ENCODE data around the gene SLK.

SLK gene

DNA sequence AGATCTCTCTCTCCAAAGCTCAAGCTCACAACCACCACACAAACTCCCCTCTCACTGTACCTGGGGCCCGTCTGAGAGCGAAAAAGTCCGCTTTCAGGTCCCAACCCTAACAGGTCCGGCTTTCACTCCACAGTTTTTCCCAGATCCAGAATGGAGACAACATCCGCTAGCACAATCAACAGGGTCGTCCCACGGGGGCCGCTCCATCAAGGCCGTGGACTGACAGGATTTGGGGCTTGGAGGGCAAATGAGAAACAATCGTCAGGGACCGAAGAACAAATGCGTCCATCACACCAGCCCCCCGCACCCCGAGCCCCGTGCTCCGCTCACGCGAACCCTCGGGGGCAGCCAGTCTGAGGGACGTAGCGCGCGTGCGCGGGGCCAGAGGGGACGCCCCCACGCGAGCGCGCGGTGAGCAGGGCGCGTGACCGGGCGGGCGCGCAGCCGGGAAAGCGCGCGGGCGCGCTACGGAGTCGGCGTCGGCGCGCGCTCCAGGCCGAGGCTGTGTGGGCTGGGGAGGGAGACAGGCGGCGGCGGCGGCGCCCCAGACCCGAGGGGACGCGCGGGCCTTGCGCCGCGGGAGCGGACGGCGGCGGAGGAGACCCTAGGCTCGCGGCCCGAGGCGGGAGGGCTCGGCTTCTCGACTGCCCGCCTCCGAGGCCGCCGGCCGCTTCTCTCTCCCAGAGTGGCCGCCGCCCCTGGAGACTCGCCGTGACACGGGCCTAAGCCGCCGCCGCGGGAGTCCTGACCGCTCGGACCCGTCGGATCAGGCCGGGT is at the start of gene SLK:
Gene SLK, plus strand, starts transcription at position 470 of the 777 bp plus-strand sequence. CDS start 606 bp downstream, outside the sequence.
- Histone ChIP-seq H3K9me3 (ENCODE audit: control insufficient read depth, insufficient read depth, low read length) (no peaks in the 10 kb centered on the region), H3K4me1 (ENCODE audit: insufficient read depth, low read length) (no peaks in the 10 kb centered on the region), H3K36me3 (ENCODE audit: insufficient read depth, low read length) (no peaks in the 10 kb centered on the region), H3K9ac (ENCODE audit: low read depth, low read length) (peak within 1 kb of the TSS; percentile 96)

DNA sequence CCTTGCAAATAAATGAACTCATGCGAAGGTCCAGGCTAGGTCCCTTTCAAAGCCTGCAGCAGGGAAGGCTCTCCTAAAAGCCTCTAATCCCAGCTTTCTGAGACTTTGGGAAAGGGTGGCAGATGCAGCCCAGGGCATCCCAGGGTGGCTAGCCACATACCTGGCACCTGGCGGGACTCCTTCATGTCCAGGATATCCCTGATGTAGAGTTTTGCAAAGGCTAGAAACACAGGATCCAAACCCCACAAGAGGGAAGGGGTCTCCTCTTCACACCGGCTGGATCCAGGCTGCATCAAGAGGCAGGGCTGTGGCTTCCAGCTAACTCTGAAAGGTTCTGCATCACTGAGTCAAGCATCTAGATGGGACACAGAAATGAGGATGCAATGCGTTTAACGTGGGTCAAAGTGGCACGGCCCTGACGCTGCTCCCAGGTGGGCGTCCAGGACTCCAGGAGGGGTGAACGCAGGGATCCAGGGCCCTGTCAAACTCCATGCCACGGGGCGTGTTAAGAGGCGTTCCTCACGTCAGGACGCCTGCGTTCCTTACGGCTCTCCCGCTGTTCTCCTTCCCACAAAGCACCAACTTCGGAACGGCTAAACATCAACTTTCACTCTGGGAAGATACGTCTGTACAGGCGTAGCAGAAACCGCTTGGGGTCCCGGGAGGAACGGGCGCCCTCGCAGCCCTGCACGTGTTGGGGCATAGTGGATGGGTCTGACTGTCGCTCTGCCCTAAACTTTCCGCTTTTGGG is 49.5 kb upstream of the SLK start:
- Histone ChIP-seq H3K36me3 (ENCODE audit: insufficient read depth, low read length) (no peaks in the 10 kb centered on the region), H3K9ac (ENCODE audit: low read depth, low read length) (peak overlapping the region; percentile 84), H3K4me1 (ENCODE audit: insufficient read depth, low read length) (peaks cover 16% of the 10 kb centered on the region), H3K9me3 (ENCODE audit: control insufficient read depth, insufficient read depth, low read length) (peaks cover 9% of the 10 kb centered on the region; the same call in 1 of the 2 replicates)

DNA sequence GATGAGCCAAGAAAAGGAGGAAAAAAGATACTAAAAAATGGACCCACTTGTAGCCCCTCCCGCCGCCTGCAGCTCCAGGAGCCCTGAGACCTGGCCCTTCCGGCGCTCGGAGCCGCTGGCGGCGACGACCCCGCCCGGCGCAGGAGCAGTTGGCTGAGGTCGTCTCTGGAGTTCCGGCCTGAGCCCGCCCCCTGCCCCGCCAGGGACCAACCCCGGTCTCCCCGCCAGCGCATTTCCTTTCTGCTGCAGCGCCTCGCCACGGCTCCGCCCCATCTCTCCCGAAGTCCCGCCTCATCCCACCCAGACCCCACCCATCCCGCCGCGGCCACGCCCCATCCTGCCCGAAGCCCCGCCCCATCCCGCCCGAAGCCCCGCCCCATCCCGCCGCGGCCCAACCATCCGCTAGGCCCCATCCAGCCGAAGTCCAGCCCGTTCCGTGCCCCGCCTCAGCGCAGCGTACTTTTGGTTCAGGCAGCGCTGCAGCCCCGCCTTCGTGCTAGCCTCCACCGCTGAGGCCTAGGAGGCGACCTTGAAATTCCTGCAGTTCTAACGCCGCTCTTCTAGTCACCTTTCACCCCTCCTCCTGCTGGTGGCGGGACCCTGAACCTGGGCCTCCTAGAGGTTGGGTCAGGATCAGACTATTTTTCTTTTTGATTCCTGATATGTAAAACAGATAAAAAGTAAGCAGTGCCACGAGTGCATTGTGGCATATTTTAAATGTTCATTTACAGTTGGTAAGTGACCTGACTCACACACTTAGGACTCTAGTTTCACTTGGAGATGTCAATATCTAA is 48.7 kb upstream of the SLK start, which contains the start of gene STN1:
Gene STN1, minus strand, starts transcription at position 132 of the 794 bp plus-strand sequence. CDS start 590 bp downstream, outside the sequence.
- no peaks in the 10 kb centered on the region for H3K36me3 ChIP-seq (ENCODE audit: insufficient read depth, low read length)
- H3K9me3 ChIP-seq (ENCODE audit: control insufficient read depth, insufficient read depth, low read length) = peaks cover 9% of the 10 kb centered on the region; the same call in 1 of the 2 replicates
- peaks cover 16% of the 10 kb centered on the region for H3K4me1 ChIP-seq (ENCODE audit: insufficient read depth, low read length)
- H3K9ac ChIP-seq (ENCODE audit: low read depth, low read length) = peak within 1 kb of the TSS; percentile 84

DNA sequence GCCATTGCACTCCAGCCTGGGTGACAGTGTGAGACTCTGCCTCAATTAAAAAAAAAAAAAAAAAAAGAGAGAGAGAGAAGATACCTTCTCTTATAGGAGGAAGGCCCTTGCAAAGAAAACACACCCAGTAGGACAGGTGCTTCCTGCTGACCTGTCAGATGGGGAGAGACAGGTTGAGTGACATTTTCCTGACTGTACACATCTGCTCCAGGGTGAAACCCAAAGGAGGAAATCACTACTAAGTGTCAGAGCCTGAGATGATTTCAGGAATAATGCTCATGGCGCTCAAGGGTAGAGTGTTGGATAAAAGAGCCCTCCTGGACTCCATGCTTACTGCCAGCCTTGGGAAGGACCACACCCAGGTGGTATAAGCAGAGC is 47.3 kb upstream of the SLK start:
- no peaks in the 10 kb centered on the region for H3K36me3 ChIP-seq (ENCODE audit: insufficient read depth, low read length)
- H3K9ac ChIP-seq (ENCODE audit: low read depth, low read length) = no peak overlapping the region
- peaks cover 16% of the 10 kb centered on the region for H3K4me1 ChIP-seq (ENCODE audit: insufficient read depth, low read length)
- H3K9me3 ChIP-seq (ENCODE audit: control insufficient read depth, insufficient read depth, low read length) = peaks cover 7% of the 10 kb centered on the region; the same call in 1 of the 2 replicates

DNA sequence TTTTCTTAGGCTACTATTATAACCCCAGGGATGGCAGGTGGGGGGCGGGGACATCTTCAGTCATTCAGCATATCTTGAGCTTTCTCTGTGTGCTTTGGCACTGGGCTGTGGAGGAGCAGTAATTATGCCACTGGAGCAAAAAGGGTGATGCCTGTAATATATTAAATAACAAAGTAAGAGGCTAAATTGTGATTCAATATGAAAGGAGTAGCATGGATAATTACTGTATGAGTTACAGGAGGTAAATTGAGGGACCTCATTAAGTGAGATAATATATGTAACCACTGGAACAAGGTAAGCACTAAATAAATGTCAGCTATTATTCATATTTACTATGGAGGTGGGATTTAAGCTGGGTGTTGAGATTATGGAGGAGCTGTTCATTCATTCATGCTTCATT is 45.7 kb upstream of the SLK start:
- H3K4me1 ChIP-seq (ENCODE audit: insufficient read depth, low read length) = peaks cover 16% of the 10 kb centered on the region
- no peaks in the 10 kb centered on the region for H3K9me3 ChIP-seq (ENCODE audit: control insufficient read depth, insufficient read depth, low read length)

DNA sequence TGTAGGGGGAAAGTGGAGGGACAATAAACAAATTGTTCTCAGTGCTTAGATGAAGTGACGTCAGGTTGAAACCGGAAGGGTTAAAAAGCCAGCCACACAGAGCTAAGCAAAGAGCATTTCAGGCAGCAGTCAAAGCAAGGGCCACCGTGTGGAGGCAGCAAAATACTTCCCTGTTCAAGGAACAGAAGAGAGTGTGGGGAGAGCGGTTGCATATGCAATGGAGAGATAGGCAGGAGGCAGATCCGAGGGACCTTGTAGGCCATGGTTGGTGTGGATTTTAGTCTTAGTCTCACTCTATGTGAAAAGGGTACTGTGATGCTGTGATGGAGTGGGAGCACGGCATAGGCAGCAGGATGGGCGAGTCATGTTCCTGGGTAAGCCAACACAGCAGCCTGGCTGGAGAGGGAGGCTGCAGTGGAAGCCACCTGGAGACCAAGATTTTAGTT is 45.2 kb upstream of the SLK start:
- Histone ChIP-seq H3K9ac (ENCODE audit: low read depth, low read length) (no peak overlapping the region), H3K9me3 (ENCODE audit: control insufficient read depth, insufficient read depth, low read length) (no peaks in the 10 kb centered on the region), H3K36me3 (ENCODE audit: insufficient read depth, low read length) (no peaks in the 10 kb centered on the region), H3K4me1 (ENCODE audit: insufficient read depth, low read length) (peaks cover 16% of the 10 kb centered on the region)

More for the DNA sequence above, 45.7 kb upstream of the SLK start:
- no peaks in the 10 kb centered on the region for H3K36me3 ChIP-seq (ENCODE audit: insufficient read depth, low read length)
- no peak overlapping the region for H3K9ac ChIP-seq (ENCODE audit: low read depth, low read length)

DNA sequence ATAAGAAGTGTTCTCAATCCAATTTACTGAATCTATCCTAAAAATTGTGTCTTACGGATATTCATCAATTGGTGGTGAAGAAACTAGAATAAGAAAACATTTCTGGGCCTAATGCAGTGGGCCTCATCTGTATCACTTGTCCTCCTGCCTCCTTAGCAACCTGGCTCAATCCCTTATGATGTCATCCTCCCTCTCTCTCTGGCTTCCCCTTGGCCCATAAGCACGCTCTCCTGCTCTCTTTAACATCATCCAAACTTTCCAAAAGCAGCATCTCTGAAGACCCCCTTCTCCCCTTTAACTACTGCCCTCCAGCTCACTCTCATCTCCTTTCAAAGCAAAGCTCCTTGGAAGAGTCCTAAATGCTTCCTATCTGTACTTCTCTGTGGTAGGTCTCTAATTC is 44.3 kb upstream of the SLK start:
- H3K4me1 ChIP-seq (ENCODE audit: insufficient read depth, low read length) = peaks cover 16% of the 10 kb centered on the region
- no peak overlapping the region for H3K9ac ChIP-seq (ENCODE audit: low read depth, low read length)
- no peaks in the 10 kb centered on the region for H3K9me3 ChIP-seq (ENCODE audit: control insufficient read depth, insufficient read depth, low read length)
- no peaks in the 10 kb centered on the region for H3K36me3 ChIP-seq (ENCODE audit: insufficient read depth, low read length)

DNA sequence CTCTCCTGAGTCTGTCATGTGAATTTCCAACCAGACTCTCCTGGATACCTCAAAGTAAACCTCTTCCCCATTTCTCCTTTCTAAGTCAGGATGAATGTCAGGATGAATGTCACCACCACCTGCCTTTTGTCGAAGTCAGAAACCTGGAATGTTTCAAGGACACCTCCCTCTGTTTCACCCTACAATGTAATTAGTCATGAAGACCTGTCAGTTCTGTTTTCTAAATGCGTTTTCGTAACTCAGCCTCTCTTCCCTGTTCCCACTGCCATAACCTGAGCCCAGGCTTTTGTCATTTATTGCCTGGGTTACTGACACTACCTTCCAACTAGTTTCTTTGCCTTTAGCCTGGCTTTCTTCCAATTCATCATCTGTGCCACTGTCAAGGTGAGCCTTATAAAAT is 43.4 kb upstream of the SLK start:
- Histone ChIP-seq H3K4me1 (ENCODE audit: insufficient read depth, low read length) (peaks cover 17% of the 10 kb centered on the region), H3K9ac (ENCODE audit: low read depth, low read length) (no peak overlapping the region), H3K9me3 (ENCODE audit: control insufficient read depth, insufficient read depth, low read length) (no peaks in the 10 kb centered on the region), H3K36me3 (ENCODE audit: insufficient read depth, low read length) (no peaks in the 10 kb centered on the region)

DNA sequence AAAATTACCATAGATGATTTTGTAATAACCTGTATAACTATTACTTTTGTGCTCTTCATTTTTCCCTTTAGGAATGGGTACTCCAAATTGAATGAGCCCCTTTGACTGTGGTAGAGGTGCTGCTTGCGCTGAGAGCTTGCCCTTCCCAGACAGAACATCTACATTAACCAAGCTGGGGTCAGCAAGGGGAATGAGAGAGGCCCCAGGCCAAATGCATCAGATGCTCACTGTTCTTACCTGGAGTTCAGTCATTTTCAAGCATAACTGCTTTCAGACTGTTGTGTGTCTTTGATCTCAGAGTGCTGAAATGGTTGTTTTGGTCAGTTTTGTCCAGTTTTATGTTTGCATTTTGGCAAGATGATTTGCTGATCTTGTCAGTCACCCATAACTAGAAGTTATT is 41.3 kb upstream of the SLK start:
- H3K36me3 ChIP-seq (ENCODE audit: insufficient read depth, low read length) = no peaks in the 10 kb centered on the region
- no peak overlapping the region for H3K9ac ChIP-seq (ENCODE audit: low read depth, low read length)
- H3K9me3 ChIP-seq (ENCODE audit: control insufficient read depth, insufficient read depth, low read length) = no peaks in the 10 kb centered on the region
- H3K4me1 ChIP-seq (ENCODE audit: insufficient read depth, low read length) = peaks cover 25% of the 10 kb centered on the region

DNA sequence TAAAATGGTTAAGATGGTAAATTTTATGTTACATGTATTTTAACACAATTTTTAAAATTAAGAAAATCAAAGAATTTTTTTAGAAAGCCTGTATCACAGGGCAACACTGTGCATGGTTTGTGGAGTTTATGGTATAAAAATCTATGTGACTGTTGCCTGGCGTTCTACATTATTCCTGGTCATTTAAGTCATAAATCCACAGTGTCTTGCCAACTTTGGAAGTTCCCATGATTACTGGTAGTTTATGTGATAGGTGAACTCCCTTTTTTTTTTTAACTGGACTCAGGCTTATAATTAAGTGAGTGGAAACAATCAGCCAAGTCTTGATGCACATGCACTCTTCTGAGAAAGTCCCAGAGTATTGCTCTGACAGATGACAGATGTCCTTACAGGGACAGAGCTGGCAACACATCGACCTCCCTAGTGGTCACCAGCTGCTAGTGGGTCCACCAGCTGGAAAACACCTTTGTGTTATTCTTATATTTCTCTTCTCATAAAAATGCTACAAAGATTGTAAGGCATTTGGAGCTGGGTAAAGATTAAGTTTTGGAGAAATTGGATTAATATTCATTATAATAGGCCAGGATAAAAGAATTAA is 40.1 kb upstream of the SLK start:
- H3K9ac ChIP-seq (ENCODE audit: low read depth, low read length) = no peak overlapping the region
- no peaks in the 10 kb centered on the region for H3K36me3 ChIP-seq (ENCODE audit: insufficient read depth, low read length)
- peaks cover 20% of the 10 kb centered on the region for H3K4me1 ChIP-seq (ENCODE audit: insufficient read depth, low read length)
- H3K9me3 ChIP-seq (ENCODE audit: control insufficient read depth, insufficient read depth, low read length) = no peaks in the 10 kb centered on the region

DNA sequence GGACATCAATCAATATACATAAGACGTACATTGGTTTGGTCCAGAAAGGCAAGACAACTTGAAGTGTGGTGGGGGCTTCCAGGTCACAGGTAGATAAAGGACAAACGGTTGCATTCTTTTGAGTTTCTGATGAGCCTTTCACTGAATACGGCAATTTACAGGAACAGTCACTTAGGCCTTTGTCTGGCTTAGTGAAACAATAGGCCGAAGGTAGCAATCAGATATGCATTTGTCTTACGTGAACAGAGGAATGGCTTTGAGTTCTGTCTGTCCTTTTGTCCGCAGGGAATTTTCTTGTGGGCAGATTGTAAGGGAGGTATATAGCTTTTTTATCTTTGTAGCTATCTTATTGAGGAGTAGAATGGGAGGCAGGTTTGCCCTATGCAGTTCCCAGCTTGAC is 38.2 kb upstream of the SLK start:
- H3K36me3 ChIP-seq (ENCODE audit: insufficient read depth, low read length) = no peaks in the 10 kb centered on the region
- peaks cover 17% of the 10 kb centered on the region for H3K4me1 ChIP-seq (ENCODE audit: insufficient read depth, low read length)
- H3K9ac ChIP-seq (ENCODE audit: low read depth, low read length) = no peak overlapping the region
- no peaks in the 10 kb centered on the region for H3K9me3 ChIP-seq (ENCODE audit: control insufficient read depth, insufficient read depth, low read length)

DNA sequence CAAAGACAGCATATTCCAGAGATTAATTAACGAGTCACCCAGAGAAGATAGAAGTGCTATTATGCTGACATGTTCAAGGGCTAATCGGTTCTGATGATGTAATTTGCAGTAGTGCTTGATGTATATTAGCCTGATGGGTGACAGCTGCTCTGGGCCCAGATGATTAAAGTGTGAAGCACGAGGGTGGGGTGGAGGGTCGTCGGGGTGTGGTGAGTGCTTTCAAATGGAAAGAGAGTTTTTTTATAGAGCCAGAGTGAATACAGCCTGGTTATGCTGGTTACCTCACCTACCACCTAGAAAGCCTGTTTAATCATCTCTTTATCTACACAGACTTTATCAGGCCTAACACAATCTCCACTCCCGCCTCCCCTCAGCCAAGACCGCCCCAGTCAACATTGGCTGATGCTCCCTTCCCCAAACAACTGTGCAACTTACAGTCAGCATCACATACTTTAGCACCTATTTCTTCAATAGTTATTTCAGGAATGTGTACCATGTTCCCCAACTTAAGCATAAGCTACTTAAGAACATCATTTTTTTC is 37.5 kb upstream of the SLK start:
- no peaks in the 10 kb centered on the region for H3K36me3 ChIP-seq (ENCODE audit: insufficient read depth, low read length)
- H3K9me3 ChIP-seq (ENCODE audit: control insufficient read depth, insufficient read depth, low read length) = no peaks in the 10 kb centered on the region
- no peak overlapping the region for H3K9ac ChIP-seq (ENCODE audit: low read depth, low read length)
- H3K4me1 ChIP-seq (ENCODE audit: insufficient read depth, low read length) = peaks cover 17% of the 10 kb centered on the region

DNA sequence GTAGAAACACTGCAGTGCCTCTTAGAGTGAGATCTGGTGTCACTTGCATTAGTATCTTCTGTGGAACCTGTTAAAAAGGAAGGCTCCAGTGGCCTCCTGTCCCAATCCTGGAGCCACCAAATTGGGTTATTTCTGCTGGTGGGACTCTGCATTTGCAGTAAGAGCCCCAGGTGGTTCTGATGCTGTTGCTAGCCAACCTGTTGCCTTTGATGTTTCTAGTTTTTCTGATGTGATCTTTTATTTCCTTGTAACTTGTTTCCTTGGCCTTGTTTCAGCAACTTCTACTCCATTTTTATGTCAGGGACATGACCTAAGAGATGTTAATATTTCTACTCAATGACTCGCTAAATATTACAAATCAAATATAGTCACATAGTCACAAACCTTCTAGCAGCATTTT is 36.5 kb upstream of the SLK start:
- Histone ChIP-seq H3K9me3 (ENCODE audit: control insufficient read depth, insufficient read depth, low read length) (no peaks in the 10 kb centered on the region), H3K36me3 (ENCODE audit: insufficient read depth, low read length) (no peaks in the 10 kb centered on the region), H3K9ac (ENCODE audit: low read depth, low read length) (no peak overlapping the region), H3K4me1 (ENCODE audit: insufficient read depth, low read length) (peaks cover 17% of the 10 kb centered on the region)

DNA sequence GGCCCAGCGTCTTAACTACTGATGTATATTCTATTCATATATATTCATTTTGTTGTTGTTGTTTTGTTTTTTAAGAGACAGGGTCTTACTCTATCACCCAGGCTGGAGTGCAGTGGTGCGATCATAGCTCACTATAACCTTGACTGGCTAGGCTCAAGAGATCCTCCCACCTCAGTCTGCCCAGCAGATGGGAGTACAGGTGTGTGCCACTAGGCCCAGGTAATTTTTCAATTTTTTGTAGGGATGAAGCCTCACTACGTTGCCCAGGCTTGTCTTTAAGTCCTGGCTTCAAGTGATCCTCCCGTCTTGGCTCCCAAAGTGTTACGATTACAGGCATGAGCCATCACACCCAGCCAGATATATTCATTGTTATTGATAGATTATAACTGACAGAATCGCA is 36.1 kb upstream of the SLK start:
- H3K9ac ChIP-seq (ENCODE audit: low read depth, low read length) = no peak overlapping the region
- H3K4me1 ChIP-seq (ENCODE audit: insufficient read depth, low read length) = peaks cover 17% of the 10 kb centered on the region

More for the DNA sequence above, 36.1 kb upstream of the SLK start:
- Histone ChIP-seq H3K36me3 (ENCODE audit: insufficient read depth, low read length) (no peaks in the 10 kb centered on the region), H3K9me3 (ENCODE audit: control insufficient read depth, insufficient read depth, low read length) (no peaks in the 10 kb centered on the region)
